Stimulated activated CD8-positive, alpha-beta memory T cell treated with anti-CD3 and anti-CD28 coated beads, Interleukin-4, amount 100 ng/mL, for 4 hours (primary cell): Measurements from ENCODE around the gene FBXL14.
"Not testable (repeated sequence)": the region's sequence is repeated elsewhere in the genome, so short reads cannot be mapped to it uniquely, and the experiment has no call there.

Experiments
- DNase-seq, 2 donors: peaks; one replicate each; pipeline ENCODE4 v3.0.0-alpha.2; 2020; ENCODE audit warnings: low read depth in 2 of 2, low spot score in 1 of 2

The FBXL14 gene

DNA sequence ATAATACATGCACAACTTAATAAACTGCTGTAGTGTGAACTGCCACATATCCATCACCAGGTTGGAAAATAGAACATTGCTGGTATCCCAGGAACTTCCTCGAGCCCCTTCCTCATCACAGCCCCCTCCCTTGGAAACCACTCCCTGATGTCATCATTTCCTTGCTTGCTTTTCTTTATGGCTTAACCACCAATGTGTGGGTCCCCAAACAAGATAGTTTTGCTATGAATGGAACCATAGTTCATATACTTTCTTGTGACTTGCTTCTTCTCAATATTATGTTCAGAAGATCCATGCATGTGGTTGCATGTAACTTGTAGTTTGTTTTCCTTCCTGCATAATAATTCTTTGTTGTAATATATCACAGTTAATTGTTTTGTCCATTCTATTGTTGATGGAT is 25.7 kb upstream of the FBXL14 start:
- no peak for DNase-seq

GRCh38 chr12:1619587-1619986 is 25.2 kb upstream of the FBXL14 start:
- no peak for DNase-seq

DNA sequence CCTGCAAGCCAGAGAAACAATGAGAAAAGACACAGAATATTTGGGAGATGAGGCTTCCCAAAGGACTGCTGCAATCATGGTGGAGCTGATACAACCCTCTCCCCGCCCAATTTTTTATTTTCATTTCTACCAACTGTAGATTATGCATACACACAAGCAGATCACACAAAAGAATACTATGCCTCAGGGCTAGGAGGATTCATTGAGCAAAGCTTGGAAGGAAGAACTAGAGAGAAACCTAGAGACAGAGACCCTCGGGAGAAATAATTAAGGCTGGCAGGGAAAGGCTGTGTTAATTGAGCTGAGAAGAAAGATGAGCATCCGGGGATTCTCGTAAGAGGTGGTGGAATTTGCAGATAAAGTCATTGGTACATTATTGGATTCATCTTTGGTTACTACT is 24.8 kb upstream of the FBXL14 start:
- DNase-seq: no peak

GRCh38 chr12:1618489-1618888 is 24.1 kb upstream of the FBXL14 start:
- DNase-seq: no peak

GRCh38 chr12:1616233-1617066 is 22.1 kb upstream of the FBXL14 start:
- DNase-seq: no peak

- DNase-seq: no peak
These were observed 20.0 kb upstream of the FBXL14 start for GRCh38 chr12:1614360-1614759.

DNA sequence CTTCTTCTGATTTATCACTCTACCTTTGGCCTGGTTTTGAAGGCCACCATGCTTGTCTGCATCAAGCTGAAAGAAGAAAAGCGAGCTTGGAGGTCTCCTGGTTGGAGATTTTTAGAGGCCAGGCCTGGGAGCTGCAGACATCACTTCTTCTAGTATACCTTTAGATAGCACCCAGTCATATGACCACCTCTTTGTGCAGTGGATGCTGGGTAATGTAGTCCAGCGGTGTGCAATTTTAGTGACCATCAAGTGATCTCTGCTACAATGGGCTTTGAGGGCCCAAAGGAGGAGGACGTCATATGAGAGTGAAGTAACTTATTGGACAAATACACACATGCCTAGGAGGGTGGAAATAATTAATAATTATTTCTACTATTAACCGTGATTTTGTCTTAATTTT is 19.5 kb upstream of the FBXL14 start:
- DNase-seq: no peak

DNA sequence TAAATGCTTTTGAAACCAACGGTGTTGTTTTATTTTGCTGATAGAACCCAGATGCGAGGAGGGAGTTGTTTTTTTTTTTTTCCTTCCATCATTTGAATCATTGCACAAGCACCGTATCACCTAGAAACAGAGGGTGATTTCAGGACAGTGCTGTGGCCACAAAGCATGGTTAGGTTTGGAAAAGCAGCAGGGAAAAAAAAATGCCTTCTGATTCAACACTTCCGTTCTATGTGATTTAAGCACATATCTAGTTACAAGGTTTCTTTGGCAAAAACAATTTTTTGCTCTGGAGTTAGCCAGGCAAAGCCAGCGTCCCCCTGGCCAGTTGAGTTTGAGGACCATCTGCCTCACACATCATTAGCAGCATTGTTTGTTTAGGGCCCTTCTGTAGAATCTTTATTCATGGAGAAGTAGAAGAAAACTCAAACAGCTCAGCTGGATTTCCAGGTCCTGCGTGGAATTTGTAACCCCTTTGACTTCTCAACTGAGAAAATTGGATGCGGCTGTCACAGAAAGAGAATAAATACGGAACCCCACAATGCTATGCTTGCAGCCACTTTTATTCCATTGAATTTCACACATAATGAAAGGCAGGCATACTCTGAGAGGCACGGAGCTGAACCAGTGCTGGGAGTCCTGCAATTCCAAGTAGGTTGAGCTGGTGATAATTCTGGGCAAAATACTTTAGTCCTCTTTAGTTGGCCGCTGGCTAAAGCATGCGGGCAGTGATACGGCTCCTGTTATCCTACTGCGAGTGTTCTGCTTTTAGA is 17.6 kb upstream of the FBXL14 start:
- DNase-seq: no peak

DNA sequence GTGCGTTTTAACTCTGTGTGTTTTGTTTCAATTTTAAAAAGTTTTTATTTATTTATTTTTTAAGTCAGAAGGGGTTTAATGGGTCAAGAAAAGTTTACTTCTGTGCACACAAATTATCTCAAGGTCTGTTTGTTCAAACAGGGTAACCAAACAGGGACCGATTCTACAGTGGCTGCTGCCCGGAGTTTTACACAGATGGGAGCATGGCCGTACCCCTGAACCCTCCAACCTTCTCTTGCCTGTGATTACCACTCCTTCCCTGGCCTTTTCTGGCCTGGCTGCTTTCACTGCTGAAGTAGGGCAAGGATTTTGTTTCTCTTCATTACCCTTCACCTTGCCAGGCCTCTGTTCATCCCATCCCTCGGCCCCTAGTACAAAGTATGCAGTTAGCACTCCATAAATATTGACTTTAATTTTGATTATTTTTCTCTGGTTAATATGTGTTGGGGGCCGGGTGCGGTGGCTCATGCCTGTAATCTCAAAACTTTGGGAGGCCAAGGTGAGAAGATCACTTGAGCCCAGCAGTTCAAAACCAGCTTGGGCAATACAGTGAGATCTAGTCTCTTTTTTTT is 15.8 kb upstream of the FBXL14 start:
- no peak for DNase-seq

GRCh38 chr12:1608713-1609119 is 14.3 kb upstream of the FBXL14 start:
- DNase-seq: no peak

DNA sequence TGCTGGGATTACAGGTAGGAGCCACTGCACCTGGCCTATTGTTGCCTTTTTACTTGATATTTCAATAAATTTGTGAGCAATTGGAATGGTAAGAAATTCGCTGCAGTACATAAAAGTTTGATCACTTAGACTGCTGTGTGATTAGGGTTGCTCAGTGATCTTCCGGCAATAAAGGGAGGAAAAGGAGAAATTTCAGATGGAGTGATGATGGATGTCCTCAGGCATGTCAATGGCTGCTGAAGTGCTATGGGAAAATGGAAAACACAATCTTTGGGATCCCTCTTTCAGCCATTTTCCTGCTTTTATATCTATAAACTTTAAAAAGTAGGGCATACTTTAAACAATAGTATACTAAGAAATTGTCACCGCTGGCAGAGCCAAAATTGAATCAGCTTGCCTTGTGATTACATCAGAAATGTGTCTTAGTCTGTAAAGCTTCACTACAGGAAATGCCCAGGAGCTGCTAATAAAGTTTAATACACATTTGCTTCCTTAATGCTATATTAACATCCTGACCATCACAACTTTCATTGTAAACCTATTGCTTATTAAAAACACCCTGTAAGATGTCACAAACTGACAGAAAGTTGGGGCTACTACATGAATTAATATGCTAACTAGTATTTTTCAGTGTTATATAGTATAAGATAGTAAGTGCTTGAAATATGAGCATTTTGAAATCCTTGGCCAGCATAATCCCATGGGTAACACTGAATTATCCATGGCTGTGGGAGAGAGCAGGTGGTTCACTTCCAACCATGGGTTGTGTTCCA is 13.7 kb upstream of the FBXL14 start:
- DNase-seq: no peak

DNA sequence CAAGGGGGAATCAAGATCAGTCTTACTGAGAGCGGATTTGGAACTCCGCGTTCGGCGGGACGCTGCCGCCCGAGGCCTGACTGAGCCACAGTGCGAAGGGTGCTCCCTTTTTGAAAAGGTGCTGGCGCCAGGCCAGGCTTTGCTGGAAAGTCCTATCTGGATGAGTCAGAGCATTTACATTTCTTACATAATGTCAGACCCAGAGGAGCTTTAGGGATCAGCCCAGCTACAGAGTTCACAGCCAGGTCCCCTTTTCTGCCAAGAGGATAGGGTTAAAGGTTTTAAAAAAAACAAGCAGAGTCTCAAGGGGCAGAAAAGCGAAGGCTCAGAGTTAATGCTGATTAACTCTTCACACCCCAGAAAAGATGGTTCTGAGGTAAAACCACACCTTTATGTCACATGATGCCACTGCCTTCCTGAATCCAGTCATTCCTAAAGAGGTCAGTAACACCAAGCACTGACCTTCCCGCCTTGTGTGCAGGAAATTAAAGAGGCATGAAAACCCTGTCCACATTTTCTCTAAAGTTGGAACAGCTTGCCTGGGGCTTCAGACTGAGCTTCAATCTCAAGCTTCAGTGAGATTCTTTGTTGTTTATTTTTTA is 11.7 kb upstream of the FBXL14 start:
- no peak for DNase-seq

DNA sequence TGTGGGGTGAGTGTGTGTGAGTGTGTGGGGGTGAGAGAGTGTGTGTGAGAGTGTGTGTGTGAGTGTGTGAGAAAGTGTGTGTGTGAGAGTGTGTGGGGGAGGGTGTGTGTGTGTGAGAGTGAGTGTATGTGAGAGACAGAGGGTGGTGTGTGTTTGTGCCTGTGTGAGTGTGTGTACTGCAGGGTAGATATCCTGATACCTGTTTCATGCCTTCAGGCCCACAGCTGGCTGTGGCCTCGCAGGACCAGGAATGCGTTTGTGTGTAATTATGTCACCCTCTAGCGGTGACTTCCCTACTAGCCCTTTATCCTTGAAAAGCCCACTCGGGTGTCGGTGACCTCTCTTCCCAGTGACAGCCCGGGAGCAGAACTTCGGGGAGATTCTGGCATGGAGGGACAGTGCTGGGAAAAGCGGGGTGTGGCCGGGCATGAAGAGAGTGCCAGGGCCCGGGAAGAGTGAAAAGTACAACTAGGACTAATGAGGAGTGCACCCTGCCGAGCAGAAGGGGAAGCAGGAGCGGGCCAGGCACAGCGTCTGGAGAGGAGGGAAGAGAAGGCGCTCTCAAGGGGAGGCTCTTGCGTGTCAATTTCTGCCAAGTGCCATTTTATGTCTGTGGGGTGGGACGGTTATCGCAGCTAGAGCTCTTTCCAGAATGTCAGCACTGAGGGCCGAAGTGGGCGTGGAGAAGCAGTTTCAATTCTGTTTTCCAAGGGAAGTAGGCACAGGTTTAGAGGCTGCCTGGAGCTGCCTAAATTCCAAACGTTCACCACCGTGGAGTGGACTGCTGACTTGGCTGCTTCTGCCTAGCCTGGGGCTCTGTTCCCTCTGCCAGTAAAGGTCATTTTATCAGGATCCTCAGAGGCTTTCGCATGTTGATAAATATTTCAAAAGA is 11.0 kb upstream of the FBXL14 start:
- DNase-seq: no peak

DNA sequence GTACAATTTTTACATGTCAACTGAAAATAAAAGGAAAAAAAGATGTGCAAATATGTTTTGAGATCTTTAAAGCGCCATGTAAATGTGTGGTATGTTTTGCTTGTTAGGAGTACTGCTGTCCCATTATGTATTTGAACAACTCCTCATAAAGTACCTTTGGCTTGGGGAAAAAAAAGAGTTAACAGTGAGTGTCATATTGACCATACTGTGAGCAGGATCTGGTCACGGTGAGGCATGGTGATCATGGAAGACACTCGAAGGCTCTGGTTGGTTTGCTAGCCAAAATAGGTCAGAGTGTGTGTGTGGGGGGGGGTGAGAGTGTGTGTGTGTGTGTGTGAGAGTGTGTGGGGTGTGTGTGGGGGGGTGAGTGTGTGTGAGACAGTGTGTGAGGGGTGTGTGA is 10.1 kb upstream of the FBXL14 start:
- DNase-seq: no peak

GRCh38 chr12:1603269-1603993 is 9.1 kb upstream of the FBXL14 start:
- no peak for DNase-seq

DNA sequence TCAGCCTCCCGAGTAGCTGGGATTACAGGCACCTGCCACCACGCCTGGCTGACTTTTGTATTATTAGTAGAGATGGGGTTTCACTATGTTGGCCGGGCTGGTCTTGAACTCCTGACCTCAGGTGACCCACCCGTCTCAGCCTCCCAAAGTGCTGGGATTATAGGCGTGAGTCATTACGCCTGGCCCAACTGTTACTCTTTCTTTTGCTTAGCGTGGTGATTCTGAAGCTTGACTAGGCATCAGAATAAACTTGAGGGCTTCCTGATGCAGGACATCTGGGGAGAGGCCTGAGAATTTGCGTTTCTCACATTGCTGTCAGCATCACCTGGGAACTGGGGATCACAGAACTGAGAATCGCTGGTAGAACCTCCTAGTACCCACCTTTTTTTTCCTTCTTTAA is 8.3 kb upstream of the FBXL14 start:
- DNase-seq: not testable (repeated sequence)

GRCh38 chr12:1598757-1599156 is 4.4 kb upstream of the FBXL14 start:
- no peak for DNase-seq

GRCh38 chr12:1595690-1596347 is 1.4 kb upstream of the FBXL14 start:
- no peak for DNase-seq

GRCh38 chr12:1595026-1595561 is 713 bp upstream of the FBXL14 start:
- no peak for DNase-seq
